HK-2 (cell line): ENCODE results near the gene STAT1.

Experiments
- DNase-seq: peaks from one replicate; pipeline ENCODE4 v3.0.0-alpha.2; 2018; ENCODE audit not compliant: unreplicated experiment

The STAT1 gene

DNA sequence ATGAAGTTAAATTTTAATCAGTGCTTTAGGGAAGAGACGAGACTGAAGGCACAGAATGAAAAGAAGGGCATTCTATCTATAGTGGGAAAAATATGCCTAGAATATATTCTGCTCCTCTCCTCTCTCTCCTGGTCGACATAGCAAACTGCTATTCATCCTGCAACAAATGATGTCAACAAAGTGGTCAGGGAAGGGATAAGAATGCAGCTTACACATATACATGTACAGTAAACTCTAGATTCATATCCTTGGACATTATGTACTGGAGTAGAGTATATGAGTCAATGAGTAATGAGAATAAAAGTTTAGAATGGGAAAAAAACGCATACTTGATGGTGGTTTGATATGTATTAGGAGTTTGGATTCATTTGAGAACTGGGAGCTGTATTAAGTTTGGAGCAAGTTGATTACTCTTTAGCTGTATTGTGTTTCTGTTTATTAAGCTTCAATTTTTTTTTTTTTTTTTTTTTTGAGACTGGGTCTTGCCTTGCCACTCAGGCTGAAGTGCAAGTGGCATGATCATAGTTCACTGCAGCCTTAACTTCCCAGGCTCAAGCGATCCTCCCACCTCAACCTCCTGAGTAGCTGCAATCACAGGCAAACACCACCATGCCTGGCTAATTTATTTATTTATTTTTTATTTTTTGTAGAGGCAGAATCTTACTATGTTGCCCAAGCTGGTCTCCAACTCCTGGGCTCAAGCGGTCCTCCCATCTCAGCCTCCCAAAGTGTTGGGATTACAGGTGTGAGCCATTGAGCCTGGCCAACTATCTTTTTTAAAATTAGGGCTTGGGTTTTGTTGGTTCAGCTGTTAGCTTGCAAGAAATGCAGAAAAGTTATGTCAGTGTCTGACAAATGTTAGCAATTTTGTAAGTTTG lies 53.8 kb downstream of the STAT1 start:
- DNase-seq = no peak

GRCh38 chr2:190953257-190953656 lies 60.7 kb downstream of the STAT1 start:
- no peak for DNase-seq

DNA sequence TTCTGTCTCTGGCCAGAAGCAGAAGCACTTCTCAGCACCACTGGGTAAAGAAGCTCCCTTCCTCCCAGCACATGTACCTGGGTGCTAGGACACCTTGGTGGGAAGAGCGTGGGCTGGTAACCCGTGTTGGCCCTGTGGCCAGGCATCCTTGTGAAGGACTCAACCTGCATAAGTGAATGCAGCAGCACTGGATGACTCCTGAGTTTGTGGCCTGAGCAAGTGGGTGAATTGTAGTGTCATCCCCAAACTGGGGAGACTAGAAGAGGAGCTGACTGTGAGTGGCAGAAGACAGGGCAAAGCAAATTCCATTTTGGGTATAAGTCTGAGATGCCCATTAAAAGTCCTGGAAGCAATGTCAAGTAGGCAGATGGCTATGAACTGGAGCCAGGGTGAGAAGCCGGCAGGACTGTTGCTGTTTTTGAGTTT lies 63.4 kb downstream of the STAT1 start:
- peak; percentile 62 for DNase-seq

DNA sequence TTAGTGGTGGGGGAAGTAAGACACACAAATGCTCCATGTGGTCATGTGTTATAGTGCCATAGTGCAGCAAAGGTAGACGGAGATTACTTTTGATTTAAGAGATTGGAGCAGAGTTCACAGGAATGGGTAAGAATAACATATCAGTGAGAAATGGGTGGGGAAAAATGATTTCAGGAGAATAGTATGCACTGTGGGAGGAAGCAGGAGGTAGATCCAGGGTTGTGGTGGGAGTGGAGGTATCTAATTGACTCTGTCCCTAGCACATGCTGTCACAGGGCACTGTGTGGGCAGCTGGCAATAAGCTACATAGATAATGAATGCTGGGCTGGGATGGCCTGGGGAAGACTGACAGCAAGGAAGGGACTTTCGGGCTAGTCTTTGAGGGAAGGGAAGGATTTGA lies 65.3 kb downstream of the STAT1 start:
- DNase-seq = peak; percentile 75

- DNase-seq = no peak
These were observed 66.2 kb downstream of the STAT1 start for GRCh38 chr2:190947711-190948251.

GRCh38 chr2:190947141-190947540 lies 66.8 kb downstream of the STAT1 start:
- DNase-seq = no peak

DNA sequence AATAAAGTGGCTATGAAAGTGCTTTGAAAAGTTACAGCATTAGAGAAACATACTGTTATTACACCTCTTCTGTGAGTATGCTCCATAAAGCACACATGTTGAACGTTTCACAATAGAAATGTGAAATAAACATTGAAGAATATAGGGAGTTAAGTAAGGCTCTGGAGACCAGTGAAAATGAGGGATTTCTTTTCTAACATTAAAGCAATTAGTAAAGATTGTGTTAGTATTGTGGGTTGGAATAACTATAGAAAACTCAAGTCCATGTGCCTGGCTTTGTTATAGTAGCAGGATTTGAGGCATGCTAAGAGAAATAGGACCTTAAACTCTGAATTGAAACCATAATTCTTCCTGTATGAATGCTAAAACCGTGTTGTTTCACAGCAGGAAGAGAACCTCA lies 70.3 kb downstream of the STAT1 start:
- no peak for DNase-seq

- no peak for DNase-seq
These were observed 71.3 kb downstream of the STAT1 start for GRCh38 chr2:190942697-190943096.

DNA sequence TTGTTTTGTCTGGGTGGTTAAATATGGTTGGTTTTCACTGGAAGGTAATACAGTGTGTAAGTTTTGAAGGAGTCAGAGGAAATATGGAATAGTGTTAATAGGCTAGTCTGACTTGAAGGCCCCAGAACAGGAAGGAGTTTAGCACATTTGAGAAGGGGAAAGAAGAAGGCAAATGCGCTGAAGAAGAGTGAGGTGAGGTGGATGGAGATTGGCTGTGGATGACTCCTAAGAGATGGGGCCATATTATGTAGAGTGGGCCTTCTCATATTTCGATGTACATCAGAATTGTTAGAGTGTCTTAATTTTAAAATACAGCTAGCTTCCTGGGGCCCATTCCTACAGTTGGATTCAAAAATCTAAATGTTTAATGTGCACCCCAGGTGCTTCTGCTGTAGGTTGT lies 72.4 kb downstream of the STAT1 start:
- no peak for DNase-seq

- no peak for DNase-seq
These were observed 73.5 kb downstream of the STAT1 start for GRCh38 chr2:190940454-190940853.

GRCh38 chr2:190938771-190939335 lies 75.1 kb downstream of the STAT1 start:
- DNase-seq = no peak

DNA sequence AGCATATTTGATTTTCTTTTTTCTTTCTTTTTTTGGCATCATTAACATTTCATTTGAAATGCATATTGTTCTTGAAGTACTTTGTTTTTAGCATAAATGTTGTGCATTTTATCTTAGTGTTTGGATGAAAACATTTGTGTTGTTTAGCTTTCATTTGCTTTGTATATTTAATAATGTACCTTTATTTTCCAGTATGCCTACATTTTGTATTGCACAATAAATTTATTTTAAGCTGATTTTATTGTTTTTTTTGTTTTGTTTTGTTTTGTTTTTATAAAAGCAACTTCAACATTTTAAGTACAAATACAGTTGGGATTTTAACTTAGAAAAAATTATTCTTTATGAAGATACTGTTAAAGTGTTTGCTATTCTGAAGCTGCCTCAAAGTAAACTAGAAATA lies 78.9 kb downstream of the STAT1 start:
- no peak for DNase-seq

- no peak for DNase-seq
These were observed 80.6 kb downstream of the STAT1 start for GRCh38 chr2:190933361-190933760.

- DNase-seq = no peak
These were observed 81.5 kb downstream of the STAT1 start for GRCh38 chr2:190932514-190932913.

DNA sequence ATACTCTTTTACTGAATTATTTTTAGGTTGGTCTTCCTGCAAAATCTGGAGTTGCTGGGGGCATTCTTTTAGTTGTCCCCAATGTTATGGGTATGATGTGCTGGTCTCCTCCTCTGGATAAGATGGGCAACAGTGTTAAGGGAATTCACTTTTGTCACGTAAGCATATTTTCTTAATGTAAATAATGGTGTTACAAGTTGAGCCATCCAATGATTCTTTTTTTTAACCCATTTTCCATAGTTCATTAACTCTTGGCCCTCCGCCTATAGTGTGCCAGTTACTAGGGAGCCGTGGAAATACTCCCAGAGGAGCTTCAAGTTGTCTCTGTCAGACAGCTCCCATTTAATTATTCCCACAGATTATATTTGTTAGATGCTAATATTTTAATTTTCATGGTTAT lies 83.6 kb downstream of the STAT1 start:
- DNase-seq = no peak

DNA sequence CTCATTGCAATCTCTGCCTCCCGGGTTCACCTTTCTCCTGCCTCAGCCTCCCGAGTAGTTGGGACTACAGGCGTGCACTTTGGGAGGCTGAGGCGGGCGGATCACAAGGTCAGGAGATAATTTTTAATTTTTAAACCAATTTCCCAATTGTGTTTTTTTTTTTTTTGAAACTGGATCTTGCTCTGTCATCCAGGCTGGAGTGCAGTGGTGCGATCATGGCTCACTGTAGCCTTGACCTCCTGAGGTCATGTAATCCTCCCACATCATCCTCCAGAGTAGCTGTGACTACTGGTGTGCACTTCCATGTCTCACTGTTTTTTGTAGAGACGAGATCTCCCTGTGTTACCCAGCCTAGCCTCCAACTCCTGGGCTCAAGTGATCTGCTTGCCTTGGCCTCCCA lies 84.1 kb downstream of the STAT1 start:
- DNase-seq = no peak

DNA sequence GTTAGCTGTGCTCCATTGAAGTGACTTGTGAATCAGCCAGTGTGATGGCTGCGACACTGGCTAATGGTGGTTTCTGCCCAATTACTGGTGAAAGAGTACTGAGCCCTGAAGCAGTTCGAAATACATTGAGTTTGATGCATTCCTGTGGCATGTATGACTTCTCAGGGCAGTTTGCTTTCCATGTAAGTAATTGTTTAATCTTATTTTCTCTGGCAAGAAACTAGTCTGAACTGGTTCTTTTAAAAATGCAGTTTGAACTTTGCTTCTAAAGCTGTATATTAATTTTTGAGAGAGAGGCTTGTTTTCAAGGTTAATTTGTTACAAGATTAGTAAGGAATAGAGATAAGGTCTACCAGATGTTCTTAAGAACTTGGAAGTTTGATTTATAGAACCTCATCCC lies 86.7 kb downstream of the STAT1 start:
- DNase-seq = no peak

DNA sequence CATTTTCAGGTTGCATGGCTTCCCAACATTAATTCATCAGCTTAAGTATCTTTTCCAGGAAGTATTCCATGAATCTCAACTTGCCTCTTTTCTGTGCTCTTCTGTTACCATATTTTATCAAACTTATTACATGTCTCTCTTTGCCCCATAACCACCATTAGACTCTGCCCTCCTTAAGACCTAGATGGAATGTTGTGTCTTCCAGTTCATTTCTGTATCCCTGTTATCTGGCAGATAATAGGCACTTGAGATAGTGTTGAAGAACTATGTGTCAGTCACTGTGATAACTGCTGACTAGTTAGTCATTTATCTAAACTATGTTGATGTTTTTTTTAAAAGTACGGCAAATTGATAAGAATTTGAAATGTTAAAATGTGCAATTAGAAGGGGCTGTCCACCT lies 91.6 kb downstream of the STAT1 start:
- no peak for DNase-seq

DNA sequence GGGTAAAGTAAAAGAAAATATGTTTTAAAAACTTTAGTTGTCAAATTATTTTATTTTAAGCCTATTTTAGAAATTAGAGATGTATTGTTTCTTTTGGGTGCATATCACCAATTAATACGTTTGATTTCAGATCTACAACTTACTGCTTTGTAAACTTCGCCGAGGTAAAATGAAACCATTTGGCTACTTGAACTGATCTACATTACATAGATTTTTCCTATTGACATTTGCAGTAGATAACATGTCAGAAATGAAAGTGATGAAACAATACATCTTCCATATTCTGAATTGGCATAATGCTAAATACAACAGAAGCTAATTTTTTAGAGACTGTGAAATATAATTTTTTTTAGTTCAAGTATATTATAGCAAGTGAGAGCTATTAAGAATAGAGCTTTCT lies 93.9 kb downstream of the STAT1 start:
- DNase-seq = no peak
